Measurements from ENCODE around the gene ADGB.

- TF ChIP-seq EZH2 (optimal IDR thresholded peaks at IDR 0.05; ENCODE audit: low read depth, low read length) (no peak), CTCF (IDR thresholded peaks at IDR 0.05; ENCODE audit: low read length) (no peak), EZH2phosphoT487 (IDR thresholded peaks at IDR 0.05; ENCODE audit: low read length) (no peak)
Observed at GRCh38 chr6:146864300-146864699, 265.5 kb downstream of the ADGB start.

Measured in MM.1S (cell line).